HepG2 (cell line): ENCODE data around the gene CHIC2. TPM values are rescaled to one million over a fixed set of nuclear protein-coding genes. Genes with fewer than 3 reads are reported as not detected.

Experiments
- ATAC-seq: fragments of 200-7000 bp; cut with Tn5 transposase; 3 replicates; pipeline ENCODE4 v1.9.1; 2020; ENCODE audit warnings: mild to moderate bottlenecking, moderate library complexity
- BruUV-seq: library from RNA; stranded (reverse); fragments of 400-500 nt; replicated peaks from 2 replicates; lab custom pipeline; 2021; lab: Mats Ljungman, UMichigan
- CTCF ChIA-PET: fragments of 300-600 bp; formaldehyde crosslinking; extraction: SDS; loops from one replicate; lab custom pipeline; 2021; ENCODE audit warnings: low total read pairs, inconsistent platforms, low intra/inter-chr PET ratio; lab: Yijun Ruan, JAX
- POLR2A ChIA-PET: fragments of 350-600 bp; sonication (Branson Sonifier 250); formaldehyde crosslinking; loops from one replicate; lab custom pipeline; 2020; ENCODE audit warnings: antibody characterized with exemption, inconsistent platforms; lab: Yijun Ruan, JAX
- DNase-seq: peaks from one replicate; pipeline ENCODE4 v3.0.0-alpha.2; 2015; ENCODE audit warnings: low spot score
- FAIRE-seq: peaks from 3 replicates; lab custom pipeline; 2011; peaks lifted over from hg19 to GRCh38; lab: Jason Lieb, UNC
- H2AFZ ChIP-seq: one replicate; pipeline ENCODE4 v1.6.1; 2011; ENCODE audit warnings: low read length, inconsistent platforms
- H3K27ac ChIP-seq: fragments of 300-600 bp; 3 replicates; pipeline ENCODE4 v1.8.0; 2011; ENCODE audit warnings: mixed run types, mild to moderate bottlenecking, mixed read lengths, low read length, inconsistent platforms; ENCODE audit not compliant: insufficient read depth; ENCODE audit errors: extremely low read length
- H3K27me3 ChIP-seq, 2 experiments: fragments of 200-600 bp in 1 of 2; 2 replicates in 1 of 2; 3 replicates in 1 of 2; pipeline versions ENCODE4 v1.6.0 to v1.8.0; 2011; ENCODE audit warnings: low read length in 2 of 2, mild to moderate bottlenecking in 2 of 2, moderate library complexity in 2 of 2, inconsistent platforms in 1 of 2; ENCODE audit not compliant: insufficient read depth in 2 of 2, control insufficient read depth in 1 of 2
- H3K36me3 ChIP-seq, 2 experiments: fragments of 200-600 bp in 1 of 2; replicated peaks in 1 of 2; 2 replicates in 1 of 2; 3 replicates in 1 of 2; pipeline versions ENCODE4 v1.5.1 to v1.8.0; 2011; ENCODE audit warnings: low read length in 2 of 2, inconsistent platforms in 1 of 2; ENCODE audit not compliant: insufficient read depth in 2 of 2, control insufficient read depth in 1 of 2
- H3K4me1 ChIP-seq: 2 replicates; pipeline ENCODE4 v1.5.1; 2012; ENCODE audit warnings: low read length, inconsistent platforms; ENCODE audit not compliant: insufficient read depth
- H3K4me2 ChIP-seq: 2 replicates; pipeline ENCODE4 v1.6.0; 2011; ENCODE audit warnings: low read depth, low read length, inconsistent platforms
- H3K4me3 ChIP-seq, 3 experiments: fragments of 200-600 bp in 1 of 3; sonication (generic), shearing (Covaris generic) in 1 of 3; replicated peaks in 1 of 3; 2 replicates each; pipeline ENCODE4 v1.5.1; 2011 to 2016; ENCODE audit warnings: low read length in 3 of 3, inconsistent platforms in 2 of 3, low read depth in 2 of 3, mild to moderate bottlenecking in 2 of 3, control low read depth in 1 of 3, mixed read lengths in 1 of 3; ENCODE audit not compliant: insufficient read depth in 1 of 3
- H3K79me2 ChIP-seq: one replicate; pipeline ENCODE4 v1.6.1; 2011; ENCODE audit warnings: low read length, inconsistent platforms; ENCODE audit not compliant: insufficient read depth
- H3K9ac ChIP-seq: 2 replicates; pipeline ENCODE4 v1.6.0; 2011; ENCODE audit warnings: mild to moderate bottlenecking, low read depth, low read length, inconsistent platforms; ENCODE audit not compliant: insufficient read depth
- H3K9me3 ChIP-seq: 2 replicates; pipeline ENCODE4 v1.5.1; 2012; ENCODE audit warnings: mild to moderate bottlenecking, low read length
- H4K20me1 ChIP-seq: 2 replicates; pipeline ENCODE4 v1.6.0; 2011; ENCODE audit warnings: inconsistent platforms, mild to moderate bottlenecking, low read length, moderate library complexity; ENCODE audit not compliant: insufficient read depth
- DNMT1 ChIP-seq: sonication (generic); formaldehyde crosslinking; IDR thresholded peaks from 2 replicates; pipeline ENCODE4 v1.5.1; 2020; ENCODE audit warnings: mild to moderate bottlenecking, missing genetic modification reagents
- HES4 ChIP-seq: sonication (generic); formaldehyde crosslinking; IDR thresholded peaks from 2 replicates; pipeline ENCODE4 v1.9.0; 2021; ENCODE audit warnings: mild to moderate bottlenecking, missing genetic modification reagents, borderline replicate concordance
- HOXA7 ChIP-seq: sonication (generic); formaldehyde crosslinking; IDR thresholded peaks from 2 replicates; pipeline ENCODE4 v1.8.1; 2022; ENCODE audit warnings: mild to moderate bottlenecking, missing genetic modification reagents, moderate library complexity
- SMAD9 ChIP-seq: sonication (generic); formaldehyde crosslinking; IDR thresholded peaks from 2 replicates; pipeline ENCODE4 v1.5.1; 2020; ENCODE audit warnings: mild to moderate bottlenecking, missing genetic modification reagents
- TBX3 ChIP-seq: fragments of 450-650 bp; IDR thresholded peaks from 2 replicates; pipeline ENCODE4 v1.6.1; 2017; ENCODE audit warnings: antibody characterized with exemption, mild to moderate bottlenecking, inconsistent platforms, borderline replicate concordance
- U2AF1 ChIP-seq: fragments of 200-400 bp; formaldehyde crosslinking; optimal IDR thresholded peaks from 2 replicates; pipeline ENCODE3; 2017; ENCODE audit warnings: mild to moderate bottlenecking, low read depth, low read length
- U2AF2 ChIP-seq: fragments of 200-400 bp; formaldehyde crosslinking; IDR thresholded peaks from 2 replicates; pipeline ENCODE4 v1.6.1; 2017; ENCODE audit warnings: low read depth, mild to moderate bottlenecking, low read length
- ZNF333 ChIP-seq: sonication (generic); formaldehyde crosslinking; IDR thresholded peaks from 2 replicates; pipeline ENCODE4 v1.4.0; 2020; ENCODE audit warnings: mild to moderate bottlenecking, missing genetic modification reagents, borderline replicate concordance
- ZNF724P ChIP-seq: sonication (generic); formaldehyde crosslinking; IDR thresholded peaks from 2 replicates; pipeline ENCODE4 v1.8.0; 2022; ENCODE audit warnings: missing genetic modification reagents, borderline replicate concordance
- ZSCAN29 ChIP-seq: sonication (generic); formaldehyde crosslinking; conservative IDR thresholded peaks from 2 replicates; pipeline ENCODE4 v1.4.0; 2020; ENCODE audit warnings: mild to moderate bottlenecking, missing genetic modification reagents
- WGBS: methylation state at CpG from one replicate; pipeline ENCODE4 v1.1.6; 2017; ENCODE audit warnings: low lambda C conversion rate; 5-methylcytosine and 5-hydroxymethylcytosine counted together
- in situ Hi-C: cut with HindIII; loops from 2 replicates; pipeline ENCODE4 v1.10.0; 2017; ENCODE audit warnings: low pct_unique_long_range_greater_than_20kb; ENCODE audit not compliant: extremely low pct_ligation_motif_present
- intact Hi-C: fragments of 100-400 bp; cut with micrococcal nuclease; formaldehyde crosslinking; loops from one replicate; pipeline ENCODE4 v1.10.0; 2022; ENCODE audit not compliant: unreplicated experiment
- polyA plus RNA-seq, 8 experiments: library from polyadenylated mRNA; depleted of rRNA in 3 of 8; stranded (reverse) in 7 of 8; unstranded in 1 of 8; fragments of >200 nt; fragmentation: Illumina TruSeq in 4 of 8; extraction: Trizol in 4 of 8; gene quantifications; 2 replicates each; pipeline versions ENCODE4 v1.2.1 to v1.2.3, GENCODE V29; 2011 to 2016; ENCODE audit warnings: low read depth in 4 of 8, missing spikeins in 1 of 8, mixed read lengths in 1 of 8; ENCODE audit not compliant: insufficient read depth in 1 of 8
- total RNA-seq, 5 experiments: library from RNA; depleted of rRNA; stranded (reverse); fragments of >200 nt; fragmentation: Illumina TruSeq; extraction: Trizol; gene quantifications; 2 replicates each; pipeline ENCODE4 v1.2.3, GENCODE V29; 2016; ENCODE audit warnings: low read depth in 1 of 5
- TF ChIP-seq, protein P1 (sequence below): sonication (generic); formaldehyde crosslinking; IDR thresholded peaks from 2 replicates; pipeline ENCODE4 v1.4.0; 2020; ENCODE audit warnings: missing genetic modification reagents

Gene CHIC2
- total and polyA plus RNA-seq, 2 of the 13 experiments (the other 11 are each of a cell fraction or from before 2014, with no cell fraction given) = 10.0 to 17.2 TPM

DNA sequence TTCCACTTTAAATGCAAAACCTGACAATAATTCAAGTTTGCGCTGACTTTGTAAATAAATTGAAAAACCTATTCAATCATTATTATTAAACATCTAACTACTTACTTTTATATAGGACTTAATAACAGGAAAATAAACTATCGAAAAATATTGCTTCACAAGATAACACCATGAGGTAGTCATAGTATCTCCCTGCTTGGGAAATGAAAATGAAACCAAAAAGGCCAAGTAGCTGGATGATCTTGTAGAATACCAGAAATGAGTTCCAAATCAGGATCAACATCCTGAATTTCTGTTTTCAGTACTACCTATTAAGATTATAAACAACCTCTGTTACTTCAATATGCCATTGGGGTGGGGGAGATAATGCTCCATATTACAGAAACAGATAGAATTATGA lies 58.9 kb downstream of the CHIC2 start:
- in situ Hi-C loops (no loop called here), intact Hi-C loops (no loop called here)
- BruUV-seq = no TSS peak
- POLR2A ChIA-PET = no interaction called here
- no peak overlapping the region for H3K4me3 ChIP-seq
- no peak for DNase-seq
- no peaks in the 10 kb centered on the region for H3K27me3 ChIP-seq
- TF ChIP-seq, protein P1, sequence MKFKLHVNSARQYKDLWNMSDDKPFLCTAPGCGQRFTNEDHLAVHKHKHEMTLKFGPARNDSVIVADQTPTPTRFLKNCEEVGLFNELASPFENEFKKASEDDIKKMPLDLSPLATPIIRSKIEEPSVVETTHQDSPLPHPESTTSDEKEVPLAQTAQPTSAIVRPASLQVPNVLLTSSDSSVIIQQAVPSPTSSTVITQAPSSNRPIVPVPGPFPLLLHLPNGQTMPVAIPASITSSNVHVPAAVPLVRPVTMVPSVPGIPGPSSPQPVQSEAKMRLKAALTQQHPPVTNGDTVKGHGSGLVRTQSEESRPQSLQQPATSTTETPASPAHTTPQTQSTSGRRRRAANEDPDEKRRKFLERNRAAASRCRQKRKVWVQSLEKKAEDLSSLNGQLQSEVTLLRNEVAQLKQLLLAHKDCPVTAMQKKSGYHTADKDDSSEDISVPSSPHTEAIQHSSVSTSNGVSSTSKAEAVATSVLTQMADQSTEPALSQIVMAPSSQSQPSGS = no peak
- no peak for TF ChIP-seq ZNF724P (CRISPR knock-in tag)
- no peak for TF ChIP-seq ZSCAN29 (CRISPR knock-in tag)
- TF ChIP-seq HES4 (CRISPR knock-in tag) = no peak
- TF ChIP-seq U2AF2 = no peak
- TF ChIP-seq SMAD9 (CRISPR knock-in tag) = no peak
- no peak for TF ChIP-seq DNMT1
- no peak for TF ChIP-seq U2AF1
- TF ChIP-seq TBX3 = no peak
- TF ChIP-seq ZNF333 (CRISPR knock-in tag) = no peak
- TF ChIP-seq HOXA7 (CRISPR knock-in tag) = no peak
- H3K9me3 ChIP-seq = no peaks in the 10 kb centered on the region
- CTCF ChIA-PET = no interaction called here
- no peaks in the 10 kb centered on the region for H3K79me2 ChIP-seq
- WGBS = 99% methylated on average over 2 of the region's 2 CpGs
- ATAC-seq = no peak
- H3K4me2 ChIP-seq = no peak overlapping the region
- H3K27ac ChIP-seq = no peak overlapping the region
- H3K9ac ChIP-seq = no peak overlapping the region
- H4K20me1 ChIP-seq = peaks cover 9% of the 10 kb centered on the region; the same call in 1 of the 2 replicates
- H3K36me3 ChIP-seq = peaks cover 0 to 4% of the 10 kb centered on the region in 2 experiments; a peak in 1 of 5 replicates
- FAIRE-seq = no peak
- H3K4me1 ChIP-seq = peaks cover 31% of the 10 kb centered on the region
- H2AFZ ChIP-seq = no peak overlapping the region
